ENCODE measurements around the gene SOX12.

The SOX12 gene

GRCh38 chr20:327186-328026, 2.1 kb downstream of the SOX12 start:
- no peak overlapping the region for H3K27ac ChIP-seq (ENCODE audit: low read depth, low read length)
- no peak overlapping the region for H3K23ac ChIP-seq (ENCODE audit: low read length)
- peak overlapping the region; percentile 52 for H4K8ac ChIP-seq (ENCODE audit: low read depth, low read length)
- peaks cover 0 to 2% of the 10 kb centered on the region in 2 experiments for H3K36me3 ChIP-seq (ENCODE audit: control insufficient read depth in 1 of 2, insufficient read depth in 2 of 2, low read length in 2 of 2)
- peak overlapping the region; percentile 35 for H2BK120ac ChIP-seq (ENCODE audit: insufficient read depth, low read length, poor library complexity)
- H3K18ac ChIP-seq (ENCODE audit: low read length), result peak overlapping the region; percentile 23
- peak overlapping the region; percentile 57 for H3K9ac ChIP-seq (ENCODE audit: low read length)
- peak overlapping the region; percentile 54 for H3K14ac ChIP-seq (ENCODE audit: low read length)
- no peak overlapping the region for H4K12ac ChIP-seq (ENCODE audit: low read depth, low read length)
- H2BK5ac ChIP-seq (ENCODE audit: low read depth, low read length, poor library complexity), result no peak overlapping the region
- no peaks in the 10 kb centered on the region for H3K9me3 ChIP-seq (ENCODE audit: insufficient read depth, low read depth, low read length)
- peak; percentile 48 to 65 for DNase-seq
- peaks cover 10% of the 10 kb centered on the region for H3K79me2 ChIP-seq (ENCODE audit: control insufficient read depth, insufficient read depth, low read length, poor library complexity)
- H3K4me1 ChIP-seq (ENCODE audit: control insufficient read depth in 1 of 2, insufficient read depth in 2 of 2, low read length in 2 of 2), result peaks cover 0 to 9% of the 10 kb centered on the region in 2 experiments
- H3K4me2 ChIP-seq (ENCODE audit: low read length), result peak overlapping the region; percentile 82
- H3K4me3 ChIP-seq (ENCODE audit: low read depth, low read length), result peak overlapping the region; percentile 77
- no peak overlapping the region for H2AK5ac ChIP-seq (ENCODE audit: low read length)
- no CpG with 5 or more reads among the region's 47 CpGs for WGBS (ENCODE audit: extremely low coverage, insufficient coverage, insufficient read length)
- peaks cover 19% of the 10 kb centered on the region for H3K79me1 ChIP-seq (ENCODE audit: low read length)
- H3K4ac ChIP-seq (ENCODE audit: low read depth, low read length), result peak overlapping the region; percentile 9
- no peaks in the 10 kb centered on the region for H3K27me3 ChIP-seq (ENCODE audit: insufficient read depth, low read length)
- no peak overlapping the region for H4K91ac ChIP-seq (ENCODE audit: low read depth, low read length)
- H2BK12ac ChIP-seq (ENCODE audit: low read length), result peak overlapping the region; percentile 28
- no peak overlapping the region for H2AFZ ChIP-seq (ENCODE audit: insufficient read depth, low read length, poor library complexity)

GRCh38 chr20:328027-328974, 2.9 kb downstream of the SOX12 start:
- Histone ChIP-seq H3K4me2 (ENCODE audit: low read length) (peak overlapping the region; percentile 82), H3K9me3 (ENCODE audit: insufficient read depth, low read depth, low read length) (no peaks in the 10 kb centered on the region), H2AFZ (ENCODE audit: insufficient read depth, low read length, poor library complexity) (no peak overlapping the region), H4K91ac (ENCODE audit: low read depth, low read length) (no peak overlapping the region), H3K79me1 (ENCODE audit: low read length) (peaks cover 19% of the 10 kb centered on the region), H3K27me3 (ENCODE audit: insufficient read depth, low read length) (no peaks in the 10 kb centered on the region), H3K4me1 (ENCODE audit: control insufficient read depth in 1 of 2, insufficient read depth in 2 of 2, low read length in 2 of 2) (peaks cover 0 to 9% of the 10 kb centered on the region in 2 experiments), H4K8ac (ENCODE audit: low read depth, low read length) (no peak overlapping the region), H3K36me3 (ENCODE audit: control insufficient read depth in 1 of 2, insufficient read depth in 2 of 2, low read length in 2 of 2) (peaks cover 0 to 2% of the 10 kb centered on the region in 2 experiments), H3K9ac (ENCODE audit: low read length) (peak overlapping the region; percentile 36), H3K14ac (ENCODE audit: low read length) (no peak overlapping the region), H2BK12ac (ENCODE audit: low read length) (no peak overlapping the region), H2BK120ac (ENCODE audit: insufficient read depth, low read length, poor library complexity) (no peak overlapping the region), H4K12ac (ENCODE audit: low read depth, low read length) (no peak overlapping the region), H3K4me3 (ENCODE audit: low read depth, low read length) (peak overlapping the region; percentile 77), H2AK5ac (ENCODE audit: low read length) (no peak overlapping the region), H2BK5ac (ENCODE audit: low read depth, low read length, poor library complexity) (no peak overlapping the region), H3K23ac (ENCODE audit: low read length) (no peak overlapping the region), H3K79me2 (ENCODE audit: control insufficient read depth, insufficient read depth, low read length, poor library complexity) (peaks cover 10% of the 10 kb centered on the region), H3K18ac (ENCODE audit: low read length) (no peak overlapping the region), H3K27ac (ENCODE audit: low read depth, low read length) (no peak overlapping the region), H3K4ac (ENCODE audit: low read depth, low read length) (no peak overlapping the region)
- WGBS (ENCODE audit: extremely low coverage, insufficient coverage, insufficient read length), result no CpG with 5 or more reads among the region's 31 CpGs
- no peak for DNase-seq

- H4K91ac ChIP-seq (ENCODE audit: low read depth, low read length), result no peak overlapping the region
- H4K12ac ChIP-seq (ENCODE audit: low read depth, low read length), result no peak overlapping the region
- H3K4me3 ChIP-seq (ENCODE audit: low read depth, low read length), result no peak overlapping the region
- peaks cover 10% of the 10 kb centered on the region for H3K79me2 ChIP-seq (ENCODE audit: control insufficient read depth, insufficient read depth, low read length, poor library complexity)
- H2AK5ac ChIP-seq (ENCODE audit: low read length), result no peak overlapping the region
- H3K23ac ChIP-seq (ENCODE audit: low read length), result no peak overlapping the region
- no peak overlapping the region for H3K27ac ChIP-seq (ENCODE audit: low read depth, low read length)
- H2BK120ac ChIP-seq (ENCODE audit: insufficient read depth, low read length, poor library complexity), result no peak overlapping the region
- no peak for DNase-seq
- H3K4me1 ChIP-seq (ENCODE audit: control insufficient read depth in 1 of 2, insufficient read depth in 2 of 2, low read length in 2 of 2), result peaks cover 0 to 6% of the 10 kb centered on the region in 2 experiments
- no peaks in the 10 kb centered on the region for H3K27me3 ChIP-seq (ENCODE audit: insufficient read depth, low read length)
- H2BK5ac ChIP-seq (ENCODE audit: low read depth, low read length, poor library complexity), result no peak overlapping the region
- no CpG with 5 or more reads among the region's 7 CpGs for WGBS (ENCODE audit: extremely low coverage, insufficient coverage, insufficient read length)
- H3K4ac ChIP-seq (ENCODE audit: low read depth, low read length), result no peak overlapping the region
- peaks cover 0 to 2% of the 10 kb centered on the region in 2 experiments for H3K36me3 ChIP-seq (ENCODE audit: control insufficient read depth in 1 of 2, insufficient read depth in 2 of 2, low read length in 2 of 2)
- peaks cover 19% of the 10 kb centered on the region for H3K79me1 ChIP-seq (ENCODE audit: low read length)
- no peak overlapping the region for H3K14ac ChIP-seq (ENCODE audit: low read length)
- H4K8ac ChIP-seq (ENCODE audit: low read depth, low read length), result no peak overlapping the region
- no peak overlapping the region for H3K4me2 ChIP-seq (ENCODE audit: low read length)
- no peak overlapping the region for H2AFZ ChIP-seq (ENCODE audit: insufficient read depth, low read length, poor library complexity)
- H3K9me3 ChIP-seq (ENCODE audit: insufficient read depth, low read depth, low read length), result no peaks in the 10 kb centered on the region
- no peak overlapping the region for H3K18ac ChIP-seq (ENCODE audit: low read length)
- H2BK12ac ChIP-seq (ENCODE audit: low read length), result no peak overlapping the region
- peak overlapping the region; percentile 36 for H3K9ac ChIP-seq (ENCODE audit: low read length)
These were observed 3.8 kb downstream of the SOX12 start for GRCh38 chr20:328975-329695.

- Histone ChIP-seq H2AFZ (ENCODE audit: insufficient read depth, low read length, poor library complexity) (no peak overlapping the region), H3K23ac (ENCODE audit: low read length) (no peak overlapping the region), H3K79me2 (ENCODE audit: control insufficient read depth, insufficient read depth, low read length, poor library complexity) (peaks cover 10% of the 10 kb centered on the region), H4K91ac (ENCODE audit: low read depth, low read length) (no peak overlapping the region), H4K12ac (ENCODE audit: low read depth, low read length) (no peak overlapping the region), H3K27ac (ENCODE audit: low read depth, low read length) (no peak overlapping the region), H3K4me3 (ENCODE audit: low read depth, low read length) (no peak overlapping the region), H2BK12ac (ENCODE audit: low read length) (no peak overlapping the region), H3K4me1 (ENCODE audit: control insufficient read depth in 1 of 2, insufficient read depth in 2 of 2, low read length in 2 of 2) (peaks cover 0 to 4% of the 10 kb centered on the region in 2 experiments), H2BK120ac (ENCODE audit: insufficient read depth, low read length, poor library complexity) (no peak overlapping the region), H3K18ac (ENCODE audit: low read length) (no peak overlapping the region), H3K79me1 (ENCODE audit: low read length) (peaks cover 17% of the 10 kb centered on the region), H3K4me2 (ENCODE audit: low read length) (no peak overlapping the region), H3K14ac (ENCODE audit: low read length) (no peak overlapping the region), H3K9ac (ENCODE audit: low read length) (no peak overlapping the region), H3K4ac (ENCODE audit: low read depth, low read length) (no peak overlapping the region), H3K36me3 (ENCODE audit: control insufficient read depth in 1 of 2, insufficient read depth in 2 of 2, low read length in 2 of 2) (peaks cover 0 to 2% of the 10 kb centered on the region in 2 experiments), H2AK5ac (ENCODE audit: low read length) (no peak overlapping the region), H2BK5ac (ENCODE audit: low read depth, low read length, poor library complexity) (no peak overlapping the region), H4K8ac (ENCODE audit: low read depth, low read length) (no peak overlapping the region), H3K27me3 (ENCODE audit: insufficient read depth, low read length) (no peaks in the 10 kb centered on the region), H3K9me3 (ENCODE audit: insufficient read depth, low read depth, low read length) (no peaks in the 10 kb centered on the region)
- DNase-seq, result no peak
- no CpG with 5 or more reads among the region's 4 CpGs for WGBS (ENCODE audit: extremely low coverage, insufficient coverage, insufficient read length)
These were observed 4.5 kb downstream of the SOX12 start for GRCh38 chr20:329851-330232.
